ENCODE results near the gene DNAJB1.
A peak's percentile ranks its signal among the peaks of the same experiment; 100 is the strongest.
"Not testable (repeated sequence)": the region's sequence is repeated elsewhere in the genome, so short reads cannot be mapped to it uniquely, and the experiment has no call there.

DNAJB1 gene

GRCh38 chr19:14505488-14506239 is 12.5 kb downstream of the DNAJB1 start:
- TF ChIP-seq CTCF (IDR thresholded peaks at IDR 0.05; ENCODE audit: low read depth, low read length, poor library complexity, severe bottlenecking) (peak; percentile 88), EZH2phosphoT487 (IDR thresholded peaks at IDR 0.05; ENCODE audit: borderline replicate concordance, low read length) (no peak)
- Histone ChIP-seq H3K9me3 (ENCODE audit: control insufficient read depth, insufficient read depth, low read length) (no peaks in the 10 kb centered on the region), H3K4me2 (ENCODE audit: low read length) (no peak overlapping the region), H3K4me1 (ENCODE audit: control insufficient read depth, low read length) (peaks cover 5% of the 10 kb centered on the region), H3K79me2 (ENCODE audit: control insufficient read depth, low read length) (no peaks in the 10 kb centered on the region), H3F3A (ENCODE audit: control insufficient read depth, insufficient read depth) (no peaks in the 10 kb centered on the region), H3K27me3 (ENCODE audit: control insufficient read depth, low read length) (no peaks in the 10 kb centered on the region), H3K36me3 (ENCODE audit: control insufficient read depth, low read length) (no peaks in the 10 kb centered on the region), H3K27ac (ENCODE audit: low read depth, low read length) (no peak overlapping the region), H3K9me2 (replicated peaks; ENCODE audit: control insufficient read depth, low read length) (no peaks in the 10 kb centered on the region), H4K20me1 (ENCODE audit: control insufficient read depth, insufficient read depth, low read depth, low read length) (no peaks in the 10 kb centered on the region), H3K4me3 (ENCODE audit: low read length) (no peak overlapping the region)

- H3K9me2 ChIP-seq (replicated peaks; ENCODE audit: control insufficient read depth, low read length); H3K9me3 ChIP-seq (ENCODE audit: control insufficient read depth, insufficient read depth, low read length); H4K20me1 ChIP-seq (ENCODE audit: control insufficient read depth, insufficient read depth, low read depth, low read length); H3K27ac ChIP-seq (ENCODE audit: low read depth, low read length); H3K36me3 ChIP-seq (ENCODE audit: control insufficient read depth, low read length); H3K4me1 ChIP-seq (ENCODE audit: control insufficient read depth, low read length); H3F3A ChIP-seq (ENCODE audit: control insufficient read depth, insufficient read depth); H3K4me2 ChIP-seq (ENCODE audit: low read length); H3K27me3 ChIP-seq (ENCODE audit: control insufficient read depth, low read length); H3K79me2 ChIP-seq (ENCODE audit: control insufficient read depth, low read length); H3K4me3 ChIP-seq (ENCODE audit: low read length): not testable (repeated sequence)
Measured at GRCh38 chr19:14504575-14504974, 13.6 kb downstream of the DNAJB1 start.

- Histone ChIP-seq H3F3A (ENCODE audit: control insufficient read depth, insufficient read depth) (no peaks in the 10 kb centered on the region), H3K27ac (ENCODE audit: low read depth, low read length) (no peak overlapping the region), H3K4me2 (ENCODE audit: low read length) (no peak overlapping the region), H3K36me3 (ENCODE audit: control insufficient read depth, low read length) (no peaks in the 10 kb centered on the region), H3K9me3 (ENCODE audit: control insufficient read depth, insufficient read depth, low read length) (no peaks in the 10 kb centered on the region), H3K4me1 (ENCODE audit: control insufficient read depth, low read length) (peaks cover 5% of the 10 kb centered on the region), H3K4me3 (ENCODE audit: low read length) (no peak overlapping the region), H3K27me3 (ENCODE audit: control insufficient read depth, low read length) (0 out of 2 replicates have a peak, but pooled peaks cover 2% of the 10 kb centered on the region), H4K20me1 (ENCODE audit: control insufficient read depth, insufficient read depth, low read depth, low read length) (no peaks in the 10 kb centered on the region), H3K79me2 (ENCODE audit: control insufficient read depth, low read length) (no peaks in the 10 kb centered on the region), H3K9me2 (replicated peaks; ENCODE audit: control insufficient read depth, low read length) (no peaks in the 10 kb centered on the region)
- no peak for TF ChIP-seq EZH2phosphoT487 (IDR thresholded peaks at IDR 0.05; ENCODE audit: borderline replicate concordance, low read length)
- no peak for TF ChIP-seq CTCF (IDR thresholded peaks at IDR 0.05; ENCODE audit: low read depth, low read length, poor library complexity, severe bottlenecking)
Measured at GRCh38 chr19:14503285-14503684, 14.9 kb downstream of the DNAJB1 start.

DNA sequence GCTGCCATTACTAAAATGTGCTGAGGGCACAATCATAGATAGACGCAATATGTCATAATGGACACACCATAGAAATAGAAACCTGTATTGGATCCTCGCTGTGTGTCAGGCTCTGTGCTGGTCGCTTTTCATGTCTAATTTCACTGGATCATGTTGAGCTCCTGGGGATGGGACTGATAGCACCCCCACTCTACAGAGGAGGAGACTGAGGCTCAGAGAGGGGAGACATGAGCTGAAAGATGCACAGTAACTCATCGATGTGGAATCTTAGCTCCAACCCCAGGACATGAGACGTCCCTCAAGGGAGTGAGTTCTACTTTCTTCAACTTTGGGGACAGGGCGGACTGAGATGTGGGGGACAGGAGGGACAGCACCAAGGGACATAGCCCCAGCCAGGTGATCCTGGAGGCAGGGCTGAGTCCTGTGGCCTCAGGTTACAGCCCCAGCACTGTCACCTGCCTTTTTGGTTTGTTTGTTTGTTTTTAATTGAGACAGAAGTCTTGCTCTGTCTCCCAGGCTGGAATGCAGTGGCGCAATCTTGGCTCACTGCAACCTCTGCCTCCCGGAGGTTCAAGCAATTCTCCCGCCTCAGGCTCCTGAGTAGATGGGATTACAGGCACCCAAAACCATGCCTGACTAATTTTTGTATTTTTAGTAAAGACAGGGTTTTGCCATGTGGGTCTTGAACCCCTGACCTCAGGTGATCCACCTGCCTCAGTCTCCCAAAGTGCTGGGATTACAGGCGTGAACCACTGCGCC is 15.7 kb downstream of the DNAJB1 start:
- H4K20me1 ChIP-seq (ENCODE audit: control insufficient read depth, insufficient read depth, low read depth, low read length) = no peaks in the 10 kb centered on the region
- H3K4me2 ChIP-seq (ENCODE audit: low read length) = no peak overlapping the region
- H3K9me2 ChIP-seq (replicated peaks; ENCODE audit: control insufficient read depth, low read length) = no peaks in the 10 kb centered on the region
- no peaks in the 10 kb centered on the region for H3K36me3 ChIP-seq (ENCODE audit: control insufficient read depth, low read length)
- 0 out of 2 replicates have a peak, but pooled peaks cover 2% of the 10 kb centered on the region for H3K27me3 ChIP-seq (ENCODE audit: control insufficient read depth, low read length)
- peaks cover 5% of the 10 kb centered on the region for H3K4me1 ChIP-seq (ENCODE audit: control insufficient read depth, low read length)
- no peak overlapping the region for H3K27ac ChIP-seq (ENCODE audit: low read depth, low read length)
- H3K79me2 ChIP-seq (ENCODE audit: control insufficient read depth, low read length) = no peaks in the 10 kb centered on the region
- no peak overlapping the region for H3K4me3 ChIP-seq (ENCODE audit: low read length)
- no peaks in the 10 kb centered on the region for H3K9me3 ChIP-seq (ENCODE audit: control insufficient read depth, insufficient read depth, low read length)
- no peak for TF ChIP-seq CTCF (IDR thresholded peaks at IDR 0.05; ENCODE audit: low read depth, low read length, poor library complexity, severe bottlenecking)
- no peak for TF ChIP-seq EZH2phosphoT487 (IDR thresholded peaks at IDR 0.05; ENCODE audit: borderline replicate concordance, low read length)
- H3F3A ChIP-seq (ENCODE audit: control insufficient read depth, insufficient read depth) = no peaks in the 10 kb centered on the region

Measured in DOHH2 (cell line).